Posterior cingulate gyrus (tissue), 11 donors: ENCODE results near the gene SERPINH1.
"Not testable (repeated sequence)": the region's sequence is repeated elsewhere in the genome, so short reads cannot be mapped to it uniquely, and the experiment has no call there.

Source experiments
- DNase-seq, 10 donors: peaks; one replicate each; pipeline versions ENCODE4 v3.0.0 to v3.0.0-alpha.2; 2020 to 2021; ENCODE audit warnings: mixed read lengths in 3 of 10
- intact Hi-C: fragments of 100-400 bp; cut with DNase I; formaldehyde crosslinking; loops from one replicate; pipeline ENCODE4 v1.15.1; 2023

Gene SERPINH1

GRCh38 chr11:75568616-75569219 is 6.7 kb downstream of the SERPINH1 start:
- no peak for DNase-seq
- intact Hi-C loops = no loop called here

- DNase-seq = peak in 1 of 10 donors; percentile 31
- intact Hi-C loops = no loop called here
Observed at GRCh38 chr11:75570559-75571139, 8.6 kb downstream of the SERPINH1 start.

GRCh38 chr11:75571625-75572024 is 9.6 kb downstream of the SERPINH1 start:
- intact Hi-C loops = no loop called here
- peak in 2 of 10 donors; percentile 59 to 72 for DNase-seq

- DNase-seq = no peak
- intact Hi-C loops = no loop called here
Observed at GRCh38 chr11:75572744-75573143, 10.7 kb downstream of the SERPINH1 start.

- intact Hi-C loops = no loop called here
- no peak for DNase-seq
Observed at GRCh38 chr11:75574698-75575602, 12.9 kb downstream of the SERPINH1 start.

GRCh38 chr11:75576017-75576416 is 14.0 kb downstream of the SERPINH1 start:
- intact Hi-C loops = no loop called here
- DNase-seq = no peak

- intact Hi-C loops = no loop called here
- DNase-seq = no peak
Observed at GRCh38 chr11:75576499-75576918, 14.5 kb downstream of the SERPINH1 start.

GRCh38 chr11:75577207-75577606 is 15.2 kb downstream of the SERPINH1 start:
- intact Hi-C loops = loop anchor here (1.0 kb wide), 1 partner anchor 30 kb away; no protein-coding TSS in a partner anchor
- peak in 5 of 10 donors; percentile 41 to 81 (median 66) for DNase-seq

- no peak for DNase-seq
- intact Hi-C loops = no loop called here
Observed at GRCh38 chr11:75578977-75579376, 16.9 kb downstream of the SERPINH1 start.

- DNase-seq = no peak
Observed at GRCh38 chr11:75579841-75580240, 17.8 kb downstream of the SERPINH1 start.

GRCh38 chr11:75582506-75582894 is 20.4 kb downstream of the SERPINH1 start:
- no peak for DNase-seq
- intact Hi-C loops = loop anchor here (2.0 kb wide), 1 partner anchor 86 kb away; the partner anchor contains the start of gene MAP6

More at GRCh38 chr11:75579841-75580240, 17.8 kb downstream of the SERPINH1 start:
- intact Hi-C loops = no loop called here

- intact Hi-C loops = loop anchor here (2.0 kb wide), 1 partner anchor 86 kb away; the partner anchor contains the start of gene MAP6
Observed at GRCh38 chr11:75582895-75583717, 21.1 kb downstream of the SERPINH1 start.

GRCh38 chr11:75583718-75584658 is 21.9 kb downstream of the SERPINH1 start:
- peak; percentile 49 to 93 (median 66) for DNase-seq
- intact Hi-C loops = loop anchor here (2.0 kb wide), 1 partner anchor 85 kb away; the partner anchor contains the start of gene MAP6

More at GRCh38 chr11:75582895-75583717, 21.1 kb downstream of the SERPINH1 start:
- DNase-seq = peak; percentile 40 to 92 (median 60)

GRCh38 chr11:75584659-75585292 is 22.7 kb downstream of the SERPINH1 start:
- intact Hi-C loops = not testable (repeated sequence)
- peak in 1 of 10 donors; percentile 31 for DNase-seq

GRCh38 chr11:75585293-75585670 is 23.2 kb downstream of the SERPINH1 start:
- intact Hi-C loops = no loop called here
- DNase-seq = peak in 1 of 10 donors; percentile 77

- intact Hi-C loops = no loop called here
- DNase-seq = peak in 1 of 10 donors; percentile 49
Observed at GRCh38 chr11:75586395-75586794, 24.3 kb downstream of the SERPINH1 start.

- DNase-seq = peak in 1 of 10 donors; percentile 10
Observed at GRCh38 chr11:75588051-75588481, 26.0 kb downstream of the SERPINH1 start.

GRCh38 chr11:75589051-75589450 is 27.0 kb downstream of the SERPINH1 start:
- peak in 1 of 10 donors; percentile 53 for DNase-seq
- intact Hi-C loops = no loop called here

More at GRCh38 chr11:75588051-75588481, 26.0 kb downstream of the SERPINH1 start:
- intact Hi-C loops = no loop called here
